Measurements from ENCODE around the gene ADAMTS2.

Gene ADAMTS2

GRCh38 chr5:179369530-179369884, 24.2 kb upstream of the ADAMTS2 start:
- no peaks in the 10 kb centered on the region for H3K9me3 ChIP-seq (ENCODE audit: control insufficient read depth, low read length)
- no peaks in the 10 kb centered on the region for H3K36me3 ChIP-seq (ENCODE audit: control insufficient read depth, insufficient read depth, low read length)
- no peak overlapping the region for H3K4me2 ChIP-seq (ENCODE audit: low read length)
- no peak overlapping the region for H3K9ac ChIP-seq
- H3K79me2 ChIP-seq = no peaks in the 10 kb centered on the region
- no peak overlapping the region for H3K27ac ChIP-seq
- no peaks in the 10 kb centered on the region for H3K4me1 ChIP-seq
- no peak overlapping the region for H3K4me3 ChIP-seq (ENCODE audit: low read depth, low read length)
- TF ChIP-seq CTCF (IDR thresholded peaks at IDR 0.05) = no peak
- no peak overlapping the region for H2AFZ ChIP-seq
- H3K27me3 ChIP-seq (ENCODE audit: control insufficient read depth, insufficient read depth, low read length) = no peaks in the 10 kb centered on the region

GRCh38 chr5:179368806-179369529, 23.7 kb upstream of the ADAMTS2 start:
- Histone ChIP-seq H3K9ac (no peak overlapping the region), H3K4me2 (ENCODE audit: low read length) (no peak overlapping the region), H3K9me3 (ENCODE audit: control insufficient read depth, low read length) (no peaks in the 10 kb centered on the region), H3K4me1 (no peaks in the 10 kb centered on the region), H3K27ac (no peak overlapping the region), H3K4me3 (ENCODE audit: low read depth, low read length) (no peak overlapping the region), H3K79me2 (no peaks in the 10 kb centered on the region), H3K36me3 (ENCODE audit: control insufficient read depth, insufficient read depth, low read length) (no peaks in the 10 kb centered on the region), H2AFZ (no peak overlapping the region), H3K27me3 (ENCODE audit: control insufficient read depth, insufficient read depth, low read length) (no peaks in the 10 kb centered on the region)
- TF ChIP-seq CTCF (IDR thresholded peaks at IDR 0.05) = no peak

GRCh38 chr5:179368126-179368805, 23.0 kb upstream of the ADAMTS2 start:
- Histone ChIP-seq H3K9me3 (ENCODE audit: control insufficient read depth, low read length) (no peaks in the 10 kb centered on the region), H3K79me2 (no peaks in the 10 kb centered on the region), H3K9ac (no peak overlapping the region), H3K27me3 (ENCODE audit: control insufficient read depth, insufficient read depth, low read length) (no peaks in the 10 kb centered on the region), H3K27ac (no peak overlapping the region), H3K4me1 (no peaks in the 10 kb centered on the region), H3K4me3 (ENCODE audit: low read depth, low read length) (no peak overlapping the region), H3K36me3 (ENCODE audit: control insufficient read depth, insufficient read depth, low read length) (no peaks in the 10 kb centered on the region), H2AFZ (no peak overlapping the region), H3K4me2 (ENCODE audit: low read length) (no peak overlapping the region)
- TF ChIP-seq CTCF (IDR thresholded peaks at IDR 0.05) = no peak

- H2AFZ ChIP-seq = no peak overlapping the region
- no peaks in the 10 kb centered on the region for H3K27me3 ChIP-seq (ENCODE audit: control insufficient read depth, insufficient read depth, low read length)
- no peaks in the 10 kb centered on the region for H3K9me3 ChIP-seq (ENCODE audit: control insufficient read depth, low read length)
- H3K27ac ChIP-seq = no peak overlapping the region
- H3K9ac ChIP-seq = no peak overlapping the region
- no peak overlapping the region for H3K4me3 ChIP-seq (ENCODE audit: low read depth, low read length)
- H3K4me1 ChIP-seq = no peaks in the 10 kb centered on the region
- no peaks in the 10 kb centered on the region for H3K36me3 ChIP-seq (ENCODE audit: control insufficient read depth, insufficient read depth, low read length)
- no peak overlapping the region for H3K4me2 ChIP-seq (ENCODE audit: low read length)
- no peak for TF ChIP-seq CTCF (IDR thresholded peaks at IDR 0.05)
- no peaks in the 10 kb centered on the region for H3K79me2 ChIP-seq
Measured at GRCh38 chr5:179367491-179367890, 22.2 kb upstream of the ADAMTS2 start.

- H3K4me3 ChIP-seq (ENCODE audit: low read depth, low read length) = no peak overlapping the region
- no peak overlapping the region for H3K27ac ChIP-seq
Measured at GRCh38 chr5:179362355-179362754, 17.1 kb upstream of the ADAMTS2 start.

More at GRCh38 chr5:179362355-179362754, 17.1 kb upstream of the ADAMTS2 start:
- H3K9ac ChIP-seq = no peak overlapping the region
- H2AFZ ChIP-seq = no peak overlapping the region
- H3K36me3 ChIP-seq (ENCODE audit: control insufficient read depth, insufficient read depth, low read length) = no peaks in the 10 kb centered on the region
- H3K9me3 ChIP-seq (ENCODE audit: control insufficient read depth, low read length) = no peaks in the 10 kb centered on the region
- H3K27me3 ChIP-seq (ENCODE audit: control insufficient read depth, insufficient read depth, low read length) = no peaks in the 10 kb centered on the region
- no peaks in the 10 kb centered on the region for H3K79me2 ChIP-seq
- H3K4me2 ChIP-seq (ENCODE audit: low read length) = no peak overlapping the region
- no peak for TF ChIP-seq CTCF (IDR thresholded peaks at IDR 0.05)
- H3K4me1 ChIP-seq = no peaks in the 10 kb centered on the region
